Left hindlimb (tissue), 1 donor: ENCODE results near the gene TIMM44.
"Not testable (repeated sequence)": the region's sequence is repeated elsewhere in the genome, so short reads cannot be mapped to it uniquely, and the experiment has no call there.

ENCODE experiments used
- DNase-seq: peaks from one replicate; pipeline ENCODE4 v3.0.0-alpha.2; 2018

TIMM44 gene

GRCh38 chr19:7975037-7975436 is 31.6 kb upstream of the TIMM44 start:
- DNase-seq = no peak

- no peak for DNase-seq
These were observed 30.4 kb upstream of the TIMM44 start for GRCh38 chr19:7973883-7974282.

- no peak for DNase-seq
These were observed 28.4 kb upstream of the TIMM44 start for GRCh38 chr19:7971553-7972520.

GRCh38 chr19:7970716-7971448 is 27.4 kb upstream of the TIMM44 start:
- no peak for DNase-seq

GRCh38 chr19:7969555-7969939 is 26.1 kb upstream of the TIMM44 start:
- no peak for DNase-seq

GRCh38 chr19:7968796-7969554 is 25.5 kb upstream of the TIMM44 start:
- DNase-seq = no peak

- no peak for DNase-seq
These were observed 24.7 kb upstream of the TIMM44 start for GRCh38 chr19:7968008-7968795.

GRCh38 chr19:7965921-7966665 is 22.6 kb upstream of the TIMM44 start:
- DNase-seq = no peak

- DNase-seq = no peak
These were observed 21.9 kb upstream of the TIMM44 start for GRCh38 chr19:7965259-7965841.

- DNase-seq = no peak
These were observed 20.1 kb upstream of the TIMM44 start for GRCh38 chr19:7963566-7963965.

GRCh38 chr19:7962644-7963268 is 19.3 kb upstream of the TIMM44 start:
- DNase-seq = no peak

- no peak for DNase-seq
These were observed 18.6 kb upstream of the TIMM44 start for GRCh38 chr19:7961920-7962626.

- not testable (repeated sequence) for DNase-seq
These were observed 17.6 kb upstream of the TIMM44 start for GRCh38 chr19:7961082-7961481.

- DNase-seq = no peak
These were observed 15.7 kb upstream of the TIMM44 start for GRCh38 chr19:7959211-7959610.

- no peak for DNase-seq
These were observed 12.2 kb upstream of the TIMM44 start for GRCh38 chr19:7955696-7956095.

GRCh38 chr19:7953576-7953975 is 10.1 kb upstream of the TIMM44 start:
- DNase-seq = no peak

- DNase-seq = no peak
These were observed 9.6 kb upstream of the TIMM44 start for GRCh38 chr19:7953060-7953459.

GRCh38 chr19:7947939-7948338 is 4.5 kb upstream of the TIMM44 start:
- no peak for DNase-seq

GRCh38 chr19:7944177-7944761 is 803 bp upstream of the TIMM44 start:
- peak; percentile 88 for DNase-seq

GRCh38 chr19:7942981-7943443 is 454 bp downstream of the TIMM44 start:
- no peak for DNase-seq
